ENCODE results near the gene KRTAP5-9.
"Not testable (repeated sequence)": the region's sequence is repeated elsewhere in the genome, so short reads cannot be mapped to it uniquely, and the experiment has no call there.

Gene KRTAP5-9, protein sequence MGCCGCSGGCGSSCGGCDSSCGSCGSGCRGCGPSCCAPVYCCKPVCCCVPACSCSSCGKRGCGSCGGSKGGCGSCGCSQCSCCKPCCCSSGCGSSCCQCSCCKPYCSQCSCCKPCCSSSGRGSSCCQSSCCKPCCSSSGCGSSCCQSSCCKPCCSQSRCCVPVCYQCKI

DNA sequence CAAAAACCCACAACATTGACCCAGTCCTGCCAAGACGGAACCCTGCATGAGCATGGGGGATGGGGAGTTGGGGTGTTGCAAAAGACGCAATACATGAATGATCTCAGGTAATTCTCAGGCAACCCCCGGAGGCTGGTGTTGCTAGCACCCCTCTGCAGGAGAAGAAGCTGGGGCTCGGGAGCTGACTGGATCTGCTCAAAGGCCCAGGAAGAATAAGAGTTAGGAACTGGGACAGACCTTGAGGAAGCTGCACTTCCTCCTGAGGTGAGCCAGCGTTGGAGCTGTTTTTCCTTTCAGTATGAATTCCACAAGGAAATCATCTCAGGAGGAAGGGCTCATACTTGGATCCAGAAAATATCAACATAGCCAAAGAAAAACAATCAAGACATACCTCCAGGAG lies at the start of gene KRTAP5-9:
TSS of gene KRTAP5-9 (plus strand) at position 301 of the 400 bp plus-strand sequence. CDS start 238 bp downstream, outside the sequence.
- no peak for DNase-seq

GRCh38 chr11:71499125-71499524 lies 49.1 kb upstream of the KRTAP5-9 start:
- no peak for DNase-seq

DNA sequence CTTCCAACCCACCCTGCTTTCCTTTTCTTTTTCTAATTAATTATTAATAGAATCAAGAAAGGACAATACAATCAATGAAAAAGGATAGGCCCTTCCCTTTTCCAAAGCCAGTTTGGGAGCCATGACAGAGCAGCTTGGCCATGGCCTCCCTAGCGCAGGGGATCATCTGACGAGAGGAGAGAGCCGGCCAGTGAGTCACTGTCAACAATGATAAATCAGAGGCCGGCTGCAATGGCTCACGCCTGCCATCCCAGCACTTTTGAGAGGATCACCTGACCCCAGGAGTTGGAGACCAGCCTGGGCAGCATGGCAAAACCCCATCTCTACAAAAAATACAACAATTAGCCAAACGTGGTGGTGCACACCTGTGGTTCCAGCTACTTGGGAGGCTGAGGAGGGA lies 48.7 kb upstream of the KRTAP5-9 start:
- DNase-seq = no peak

- DNase-seq = no peak
Measured at GRCh38 chr11:71500601-71501021, 47.6 kb upstream of the KRTAP5-9 start.

DNA sequence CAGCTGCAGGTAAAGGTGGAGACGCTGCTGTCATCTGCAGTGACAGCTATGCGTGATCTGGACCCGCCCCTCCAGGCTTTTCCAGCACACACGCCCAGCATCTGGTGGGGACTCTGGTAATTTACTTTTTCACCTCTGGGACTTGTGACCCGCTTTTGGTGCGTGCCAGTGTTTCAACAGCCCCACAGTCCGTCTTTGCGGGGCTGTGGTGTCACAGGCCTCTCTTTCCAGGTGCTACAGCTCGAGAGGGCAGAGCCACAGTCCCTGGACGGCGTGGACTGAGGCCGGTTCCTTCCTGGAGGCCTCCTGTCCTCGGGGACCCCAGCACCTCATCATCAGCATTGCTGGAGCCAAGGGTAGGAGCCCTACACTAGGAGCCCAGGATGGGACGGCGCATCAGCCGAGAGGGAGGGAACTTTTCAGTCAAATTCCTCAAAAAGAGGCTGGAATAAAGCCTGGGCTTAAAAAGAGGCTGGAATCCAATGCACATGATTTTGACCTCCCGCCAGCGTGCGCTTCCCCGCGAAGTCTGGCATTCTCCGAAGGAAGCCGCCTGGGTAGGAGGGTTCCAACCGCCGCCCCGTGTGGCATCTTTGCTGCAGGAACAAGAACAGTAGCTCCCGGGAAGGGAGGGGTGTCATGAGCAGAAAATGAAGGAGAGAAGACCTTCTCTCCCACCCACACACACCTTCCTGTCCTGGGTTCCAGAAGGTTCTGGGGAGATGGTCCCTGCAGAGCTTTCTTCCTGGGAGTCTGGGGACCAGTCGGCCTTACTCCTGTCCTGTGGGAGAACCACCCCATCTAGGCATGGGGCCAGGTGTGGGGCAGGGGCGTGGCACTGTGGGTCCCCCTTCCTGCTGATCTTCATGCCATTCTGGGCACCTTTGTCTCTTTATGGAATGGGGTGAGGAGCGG lies 46.9 kb upstream of the KRTAP5-9 start:
- DNase-seq = no peak

- no peak for DNase-seq
Measured at GRCh38 chr11:71502026-71502425, 46.2 kb upstream of the KRTAP5-9 start.

GRCh38 chr11:71502871-71503435 lies 45.3 kb upstream of the KRTAP5-9 start:
- DNase-seq = no peak

DNA sequence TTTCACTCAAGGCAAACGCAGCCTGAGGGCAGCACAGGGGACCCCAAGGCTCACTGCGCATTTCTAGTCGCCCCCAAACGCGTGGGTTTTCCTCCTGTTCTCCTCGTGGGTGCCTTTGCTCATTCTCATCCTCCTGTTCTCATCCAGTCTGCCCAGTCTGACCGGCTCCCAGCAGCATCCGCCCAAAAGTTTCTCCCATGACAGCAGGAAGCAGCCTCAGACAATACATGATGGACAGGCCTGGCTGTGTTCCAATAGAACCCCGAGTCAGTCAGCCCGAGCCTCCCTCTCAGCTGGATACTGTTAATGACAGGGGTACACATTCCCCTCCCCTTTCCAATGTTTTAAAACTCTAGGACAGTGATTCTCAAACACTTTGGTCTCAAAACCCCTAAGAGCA lies 43.7 kb upstream of the KRTAP5-9 start:
- DNase-seq = no peak

DNA sequence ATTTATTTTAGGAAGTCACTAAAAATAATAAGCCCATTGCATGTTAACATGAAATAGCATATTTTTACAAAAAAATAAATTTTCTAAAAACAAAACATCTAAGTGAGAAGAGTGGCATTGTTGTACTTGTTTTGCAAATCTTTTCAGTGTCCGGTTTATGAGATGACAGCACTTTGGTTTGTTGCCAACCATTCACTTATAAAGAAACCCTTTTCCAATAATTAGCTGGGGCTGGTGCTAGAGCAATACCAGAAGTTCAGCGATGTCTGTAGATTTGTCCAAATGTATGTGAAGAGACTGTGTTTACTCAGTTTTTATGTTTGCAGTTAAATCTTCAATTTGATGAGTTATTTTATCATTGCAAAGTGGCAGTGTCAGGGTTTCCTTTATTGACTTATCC lies 43.2 kb upstream of the KRTAP5-9 start:
- no peak for DNase-seq

- no peak for DNase-seq
Measured at GRCh38 chr11:71505781-71506180, 42.4 kb upstream of the KRTAP5-9 start.

- no peak for DNase-seq
Measured at GRCh38 chr11:71507102-71507501, 41.1 kb upstream of the KRTAP5-9 start.

GRCh38 chr11:71518506-71519471 lies 29.4 kb upstream of the KRTAP5-9 start:
- no peak for DNase-seq

- no peak for DNase-seq
Measured at GRCh38 chr11:71519546-71519945, 28.7 kb upstream of the KRTAP5-9 start.

DNA sequence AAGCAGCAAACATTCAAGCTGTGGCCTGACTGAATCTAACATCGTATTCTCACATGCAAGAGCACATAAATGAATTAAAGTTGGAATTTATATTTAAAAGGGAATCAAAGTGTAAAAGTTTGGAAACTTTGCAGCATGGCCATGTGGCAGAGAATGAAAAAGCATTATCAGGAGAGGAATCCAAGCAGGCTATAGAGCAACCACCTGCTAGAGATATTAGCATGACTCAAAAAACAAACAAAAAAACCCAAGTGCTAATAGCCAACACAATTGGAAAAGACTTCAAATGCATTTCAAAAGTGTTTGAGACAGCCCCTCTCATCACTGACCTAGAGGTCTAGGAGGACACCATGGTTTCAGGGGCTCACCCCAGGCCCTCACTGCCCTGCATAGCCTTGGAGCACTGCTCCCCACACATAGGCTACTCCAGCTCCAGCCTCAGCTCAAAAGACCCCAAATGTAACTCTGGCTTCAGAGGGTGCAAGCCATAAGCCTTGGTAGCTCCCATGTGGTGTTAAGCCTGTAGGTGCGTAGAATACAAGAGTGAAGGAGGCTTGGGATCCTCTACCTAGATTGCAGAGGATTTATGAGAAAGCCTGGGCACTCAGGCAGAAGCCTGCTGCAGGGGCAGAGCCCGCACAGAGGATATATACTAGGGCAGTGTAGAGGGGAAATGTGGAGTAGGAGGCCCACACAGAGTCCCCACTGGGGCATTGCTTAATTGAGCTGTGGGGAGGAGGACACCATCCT lies 22.9 kb upstream of the KRTAP5-9 start:
- DNase-seq = no peak

DNA sequence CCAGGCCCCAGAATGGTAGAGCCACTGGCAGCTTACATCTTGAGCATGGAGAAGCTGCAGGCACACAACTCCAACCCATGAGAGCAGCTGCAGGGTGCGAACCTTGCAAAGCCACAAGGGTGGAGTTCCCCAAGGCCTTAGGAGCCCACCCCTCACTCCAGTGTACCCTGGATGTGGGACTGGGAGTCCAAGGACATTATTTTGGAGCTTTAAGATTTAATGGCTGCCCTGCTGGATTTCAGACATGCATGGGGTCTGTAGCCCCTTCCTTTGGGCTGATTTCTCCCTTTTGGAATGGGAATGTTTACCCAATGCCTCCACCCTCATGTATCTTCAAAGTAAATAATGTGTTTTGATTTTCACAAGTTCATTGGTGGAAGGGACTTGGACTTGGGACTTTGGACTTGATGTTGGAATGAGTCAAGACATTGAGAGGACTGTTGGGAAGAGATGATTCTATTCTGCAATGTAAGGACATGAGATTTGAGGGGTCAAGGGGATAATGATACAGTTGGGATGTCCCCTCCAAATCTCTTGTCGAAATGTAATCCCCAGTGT lies 22.2 kb upstream of the KRTAP5-9 start:
- DNase-seq = no peak

- not testable (repeated sequence) for DNase-seq
Measured at GRCh38 chr11:71526796-71527575, 21.2 kb upstream of the KRTAP5-9 start, which contains the start of gene KRTAP5-7. Gene KRTAP5-7 (plus strand): TSS chr11:71527267. CDS start chr11:71527301, 34 bp downstream.

GRCh38 chr11:71527576-71528210 lies 20.5 kb upstream of the KRTAP5-9 start:
- no peak for DNase-seq

- no peak for DNase-seq
Measured at GRCh38 chr11:71530602-71531001, 17.6 kb upstream of the KRTAP5-9 start.

GRCh38 chr11:71532036-71532610 lies 16.1 kb upstream of the KRTAP5-9 start:
- no peak for DNase-seq
